HG03342 (cell line): Measurements from ENCODE around the gene IL22RA2.
A peak's percentile ranks its signal among the peaks of the same experiment; 100 is the strongest.
"Not testable (repeated sequence)": the region's sequence is repeated elsewhere in the genome, so short reads cannot be mapped to it uniquely, and the experiment has no call there.

Experiments
- ATAC-seq: cut with Tn5 transposase; IDR thresholded peaks from one replicate; pipeline ENCODE4 v1.9.1; 2021; ENCODE audit warnings: mild to moderate bottlenecking, moderate library complexity; ENCODE audit not compliant: unreplicated experiment

The IL22RA2 gene

GRCh38 chr6:137173501-137173900 is at the start of gene IL22RA2:
IL22RA2 (minus strand) TSS chr6:137173644; CDS start chr6:137161749, 11,895 bp downstream.
- no peak for ATAC-seq

- no peak for ATAC-seq
Measured at GRCh38 chr6:137222381-137222780, 48.9 kb upstream of the IL22RA2 start.

GRCh38 chr6:137219664-137220252 is 46.3 kb upstream of the IL22RA2 start:
- no peak for ATAC-seq

GRCh38 chr6:137218917-137219663 is 45.6 kb upstream of the IL22RA2 start, which contains the start of gene IFNGR1:
IFNGR1 (minus strand) TSS chr6:137219385; CDS start chr6:137219327, 58 bp downstream.
- ATAC-seq = peak; percentile 91

GRCh38 chr6:137218473-137218916 is 45.1 kb upstream of the IL22RA2 start:
- peak; percentile 37 for ATAC-seq

GRCh38 chr6:137217801-137218472 is 44.5 kb upstream of the IL22RA2 start:
- no peak for ATAC-seq

- ATAC-seq = no peak
Measured at GRCh38 chr6:137216875-137217553, 43.6 kb upstream of the IL22RA2 start.

GRCh38 chr6:137216106-137216505 is 42.7 kb upstream of the IL22RA2 start:
- no peak for ATAC-seq

GRCh38 chr6:137215630-137216029 is 42.2 kb upstream of the IL22RA2 start:
- not testable (repeated sequence) for ATAC-seq

- ATAC-seq = no peak
Measured at GRCh38 chr6:137214931-137215330, 41.5 kb upstream of the IL22RA2 start.

- ATAC-seq = no peak
Measured at GRCh38 chr6:137213813-137214212, 40.4 kb upstream of the IL22RA2 start.

GRCh38 chr6:137213331-137213740 is 39.9 kb upstream of the IL22RA2 start:
- ATAC-seq = no peak

- ATAC-seq = no peak
Measured at GRCh38 chr6:137211910-137212309, 38.5 kb upstream of the IL22RA2 start.

GRCh38 chr6:137210903-137211302 is 37.5 kb upstream of the IL22RA2 start:
- no peak for ATAC-seq

GRCh38 chr6:137208279-137208678 is 34.8 kb upstream of the IL22RA2 start:
- ATAC-seq = no peak

GRCh38 chr6:137207457-137207856 is 34.0 kb upstream of the IL22RA2 start:
- not testable (repeated sequence) for ATAC-seq

- no peak for ATAC-seq
Measured at GRCh38 chr6:137206577-137206976, 33.1 kb upstream of the IL22RA2 start.

- ATAC-seq = no peak
Measured at GRCh38 chr6:137203256-137203655, 29.8 kb upstream of the IL22RA2 start.

- peak; percentile 71 for ATAC-seq
Measured at GRCh38 chr6:137202078-137202477, 28.6 kb upstream of the IL22RA2 start.

GRCh38 chr6:137201006-137201405 is 27.6 kb upstream of the IL22RA2 start:
- no peak for ATAC-seq

- ATAC-seq = no peak
Measured at GRCh38 chr6:137200288-137200687, 26.8 kb upstream of the IL22RA2 start.
